ENCODE data around the gene SMG6. TPM values are rescaled to one million over a fixed set of nuclear protein-coding genes. Genes with fewer than 3 reads are reported as not detected.

SMG6 gene
- total and polyA plus RNA-seq, 2 of the 8 experiments (the other 6 are each of a cell fraction or from before 2014, with no cell fraction given) = 18.5 to 25.2 TPM

DNA sequence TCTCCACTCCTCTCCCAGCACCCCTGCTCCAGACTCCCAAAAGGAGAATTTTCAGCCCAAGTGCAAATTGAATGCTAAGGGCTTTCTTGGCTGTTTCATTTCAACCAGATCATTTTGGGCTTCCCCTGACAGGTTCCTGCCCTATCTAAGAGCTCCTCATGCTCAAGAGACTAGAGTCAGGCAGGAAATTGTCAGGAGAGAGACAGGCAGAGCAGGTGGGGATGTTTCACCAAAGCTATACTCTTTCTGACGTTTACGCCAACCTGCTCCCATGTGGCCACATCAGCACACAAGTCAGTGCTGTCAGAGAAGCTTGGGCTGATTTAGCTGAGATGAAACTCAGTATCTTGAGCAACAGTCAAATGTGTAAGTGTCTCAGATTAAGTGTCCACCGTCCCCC, 217.3 kb downstream of the SMG6 start:
- Histone ChIP-seq H3K36me3 (ENCODE audit: control insufficient read depth in 2 of 4, insufficient read depth in 4 of 4, low read length in 3 of 4) (no peaks in the 10 kb centered on the region; a peak in 1 of 8 replicates), H3K4me1 (replicated peaks in 1 of 4; ENCODE audit: control insufficient read depth in 3 of 4, insufficient read depth in 4 of 4, low read length in 3 of 4) (peaks cover 0 to 14% (median 4%) of the 10 kb centered on the region in 4 experiments; a peak in 4 of 7 replicates), H3K23ac (ENCODE audit: insufficient read length) (no peak overlapping the region), H3K23me2 (ENCODE audit: low read depth, low read length) (no peaks in the 10 kb centered on the region), H3K27me3 (replicated peaks in 1 of 4; ENCODE audit: control insufficient read depth in 3 of 4, extremely low read depth in 1 of 4, insufficient read depth in 3 of 4, low read length in 3 of 4) (no peaks in the 10 kb centered on the region), H3K79me2 (ENCODE audit: control insufficient read depth in 1 of 2, insufficient read depth in 2 of 2, low read length in 2 of 2) (no peaks in the 10 kb centered on the region), H4K20me1 (replicated peaks in 1 of 2; ENCODE audit: control insufficient read depth in 1 of 2, insufficient read depth in 2 of 2, low read length in 2 of 2) (peaks cover 0 to 3% of the 10 kb centered on the region in 2 experiments), H2BK120ac (replicated peaks; ENCODE audit: low read depth, low read length) (no peak overlapping the region), H3K18ac (ENCODE audit: extremely low read depth, low read length) (no peak overlapping the region), H3K4me2 (ENCODE audit: insufficient read depth in 1 of 2, low read depth in 2 of 2, low read length in 2 of 2) (no peak overlapping the region), H3K27ac (ENCODE audit: low read depth, low read length) (no peak overlapping the region), H2BK12ac (ENCODE audit: low read depth, low read length) (no peak overlapping the region), H3K4ac (replicated peaks; ENCODE audit: insufficient read length, low read depth, low read length) (no peak overlapping the region), H4K8ac (ENCODE audit: extremely low read depth, insufficient read depth, low read length) (no peak overlapping the region), H3K14ac (ENCODE audit: insufficient read length) (no peak overlapping the region), H2BK20ac (ENCODE audit: low read length) (no peak overlapping the region), H3K9ac (replicated peaks in 1 of 4; ENCODE audit: extremely low read depth in 1 of 4, low read depth in 3 of 4, low read length in 3 of 4) (no peak overlapping the region), H3K79me1 (ENCODE audit: low read depth, low read length) (no peaks in the 10 kb centered on the region), H2BK5ac (ENCODE audit: low read depth, low read length) (no peak overlapping the region), H3K4me3 (ENCODE audit: extremely low read depth in 1 of 4, insufficient read depth in 2 of 4, low read depth in 3 of 4, low read length in 4 of 4) (no peak overlapping the region), H2AFZ (ENCODE audit: low read length) (no peak overlapping the region), H2BK15ac (ENCODE audit: low read length) (no peak overlapping the region), H4K5ac (ENCODE audit: insufficient read length, low read depth, low read length) (no peak overlapping the region), H3K56ac (replicated peaks; ENCODE audit: insufficient read length, low read depth, low read length) (no peak overlapping the region), H3K9me3 (ENCODE audit: insufficient read depth in 2 of 2, low read depth in 1 of 2, low read length in 1 of 2) (no peaks in the 10 kb centered on the region), H2AK5ac (ENCODE audit: low read depth, low read length) (no peak overlapping the region), H4K91ac (replicated peaks; ENCODE audit: insufficient read length, low read length) (no peak overlapping the region)
- DNase-seq (ENCODE audit: low read depth in 1 of 2, low spot score in 2 of 2) (no peak), FAIRE-seq (no peak)
- POLR2A ChIA-PET (ENCODE audit: partially characterized antibody) = interaction anchor here (1.6 kb wide), 1 partner anchor 10 kb away, joined by 4 read pairs; no protein-coding TSS in a partner anchor
- CTCF ChIA-PET (ENCODE audit: partially characterized antibody) = interaction anchor here (0.7 to 3.9 kb wide), 16 partner anchors 11 to 266 kb away, joined by 3 to 21 read pairs (median 4); no protein-coding TSS in a partner anchor
- 88% methylated on average over 3 of the region's 3 CpGs; no CpG with 5 or more reads in 1 of the 2 experiments for WGBS, 2 experiments (ENCODE audit: extremely low coverage in 1 of 2, insufficient coverage in 1 of 2, insufficient read length in 1 of 2, insufficient replicate concordance in 2 of 2, low coverage in 1 of 2, low lambda C conversion rate in 2 of 2, missing lambda C conversion rate in 1 of 2)
- no peak for TF ChIP-seq GTF2F1 (IDR thresholded peaks at IDR 0.05; ENCODE audit: borderline replicate concordance, low read depth, low read length)
- TF ChIP-seq KDM1A (IDR thresholded peaks at IDR 0.05; ENCODE audit: borderline replicate concordance, low read length) = no peak
- no peak for TF ChIP-seq RAD21 (IDR thresholded peaks at IDR 0.05 in 1 of 2, conservative IDR thresholded peaks at IDR 0.05 in 1 of 2; ENCODE audit: low read depth in 2 of 2, low read length in 2 of 2)
- no peak for TF ChIP-seq ZNF274 (IDR thresholded peaks at IDR 0.05; ENCODE audit: borderline replicate concordance, extremely low read depth, low read length)
